GM04504 (cell line): Measurements from ENCODE around the gene FIBCD1.

Source experiments
- DNase-seq: peaks from one replicate; pipeline ENCODE4 v3.0.0-alpha.2; 2012; ENCODE audit warnings: low read depth

Gene FIBCD1

DNA sequence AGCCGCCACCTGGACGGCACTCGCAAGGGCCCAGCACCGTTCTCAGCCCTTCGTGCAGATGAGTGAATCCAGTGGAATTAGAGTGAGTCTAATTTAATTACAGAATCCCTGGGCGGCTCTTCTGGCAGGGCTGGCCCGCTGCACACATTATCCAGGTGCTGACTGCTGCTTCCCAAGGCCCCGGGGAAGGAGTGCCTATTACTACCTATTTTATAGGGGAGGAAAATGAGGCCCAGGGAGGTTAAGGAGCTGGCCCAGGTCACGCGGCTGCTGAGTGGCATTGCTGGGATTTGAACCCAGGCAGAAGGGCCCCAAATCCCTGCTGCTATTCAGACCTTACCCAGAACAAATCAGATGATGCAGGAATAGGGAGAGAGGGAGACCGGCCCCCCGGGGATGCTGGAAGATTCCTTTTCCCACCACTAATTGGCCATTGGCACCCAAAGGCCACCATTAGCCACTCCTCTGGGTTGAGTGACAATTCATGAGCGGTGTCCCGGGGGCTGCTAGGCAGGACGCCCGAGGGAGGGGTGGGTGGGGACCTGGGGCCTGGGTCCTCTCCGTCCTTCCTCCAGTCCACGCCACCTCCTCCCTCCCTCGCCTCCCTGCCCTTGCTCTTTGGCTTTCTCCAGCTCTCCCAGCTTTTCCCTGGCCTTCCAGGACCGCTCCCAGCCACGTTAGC lies 32.2 kb downstream of the FIBCD1 start:
- DNase-seq = no peak

DNA sequence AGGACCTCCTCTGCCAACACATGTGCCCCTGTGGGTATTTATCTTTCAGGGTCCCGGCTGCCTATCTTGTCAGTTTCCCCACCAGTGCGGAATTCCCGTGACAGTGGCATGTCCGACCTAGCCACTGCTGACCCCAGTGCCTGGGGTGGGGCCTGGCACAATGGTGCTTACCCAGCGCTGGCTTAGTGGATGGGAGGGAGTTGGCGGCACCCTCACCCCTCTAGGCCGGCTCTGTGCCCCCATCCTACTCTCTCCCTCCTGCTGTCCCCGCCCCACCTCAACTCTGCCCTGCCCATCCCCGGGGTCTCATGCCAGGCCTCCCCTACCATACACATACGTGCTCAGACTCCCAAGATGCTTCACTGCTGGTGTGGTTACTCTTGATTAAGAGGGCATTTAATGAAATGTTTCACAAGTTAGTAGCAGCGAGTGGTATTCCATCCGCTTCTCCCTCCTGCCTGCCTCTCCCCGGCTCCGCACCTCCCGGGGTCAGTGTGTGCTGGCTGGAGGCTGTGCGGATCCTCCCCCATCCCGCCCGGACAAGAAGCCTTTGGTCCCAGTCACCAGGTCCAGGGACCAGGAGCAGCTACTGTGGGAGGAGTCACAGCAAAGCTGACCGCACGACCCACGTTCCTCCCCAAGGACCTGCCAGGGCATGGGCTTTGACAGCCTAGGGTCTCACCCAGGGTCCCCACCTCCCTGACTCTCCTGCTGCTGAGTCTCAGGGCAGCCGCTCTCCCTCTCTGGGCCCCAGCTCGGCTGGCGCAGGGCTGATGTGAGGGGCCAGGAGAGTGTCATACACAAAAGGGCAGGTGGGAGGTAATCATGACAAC lies 32.9 kb downstream of the FIBCD1 start:
- DNase-seq = no peak

DNA sequence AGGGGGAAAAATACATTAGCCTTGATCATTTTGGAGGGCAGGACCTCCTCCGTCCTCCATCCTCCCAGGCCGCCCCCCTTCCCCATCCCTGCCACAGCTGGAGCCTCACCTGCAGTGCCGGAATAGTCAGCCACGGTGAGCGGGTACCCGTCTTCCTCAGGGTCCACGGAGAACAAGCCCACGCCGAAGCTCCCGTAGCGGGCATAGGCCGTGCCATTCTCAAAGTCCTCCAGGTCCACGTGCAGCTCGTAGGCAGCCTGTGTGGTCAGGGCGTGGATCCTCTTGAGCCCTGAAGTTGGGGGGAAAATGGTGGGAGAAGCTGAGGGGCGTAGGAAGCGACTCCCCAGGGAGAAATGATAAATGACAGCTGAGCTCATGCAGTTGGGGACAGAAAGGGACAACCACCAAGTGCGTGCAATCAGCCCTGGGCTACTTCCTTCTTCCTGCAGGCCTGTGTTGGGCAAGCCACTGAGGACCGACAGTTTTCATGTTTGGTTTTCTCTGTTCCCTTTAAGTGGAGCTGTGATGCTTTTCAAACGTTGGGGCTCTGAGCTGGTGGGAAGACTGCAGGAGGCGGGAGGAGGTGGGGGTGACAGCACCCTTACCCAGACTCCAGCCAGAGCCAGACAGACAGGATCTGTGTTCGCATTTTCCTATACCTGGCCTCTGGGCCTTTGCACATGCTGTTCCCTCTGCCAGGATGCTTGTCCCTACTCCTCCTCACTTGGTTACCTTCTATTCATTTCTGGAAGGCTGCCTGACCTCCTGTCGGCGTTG lies 33.7 kb downstream of the FIBCD1 start:
- DNase-seq = no peak

DNA sequence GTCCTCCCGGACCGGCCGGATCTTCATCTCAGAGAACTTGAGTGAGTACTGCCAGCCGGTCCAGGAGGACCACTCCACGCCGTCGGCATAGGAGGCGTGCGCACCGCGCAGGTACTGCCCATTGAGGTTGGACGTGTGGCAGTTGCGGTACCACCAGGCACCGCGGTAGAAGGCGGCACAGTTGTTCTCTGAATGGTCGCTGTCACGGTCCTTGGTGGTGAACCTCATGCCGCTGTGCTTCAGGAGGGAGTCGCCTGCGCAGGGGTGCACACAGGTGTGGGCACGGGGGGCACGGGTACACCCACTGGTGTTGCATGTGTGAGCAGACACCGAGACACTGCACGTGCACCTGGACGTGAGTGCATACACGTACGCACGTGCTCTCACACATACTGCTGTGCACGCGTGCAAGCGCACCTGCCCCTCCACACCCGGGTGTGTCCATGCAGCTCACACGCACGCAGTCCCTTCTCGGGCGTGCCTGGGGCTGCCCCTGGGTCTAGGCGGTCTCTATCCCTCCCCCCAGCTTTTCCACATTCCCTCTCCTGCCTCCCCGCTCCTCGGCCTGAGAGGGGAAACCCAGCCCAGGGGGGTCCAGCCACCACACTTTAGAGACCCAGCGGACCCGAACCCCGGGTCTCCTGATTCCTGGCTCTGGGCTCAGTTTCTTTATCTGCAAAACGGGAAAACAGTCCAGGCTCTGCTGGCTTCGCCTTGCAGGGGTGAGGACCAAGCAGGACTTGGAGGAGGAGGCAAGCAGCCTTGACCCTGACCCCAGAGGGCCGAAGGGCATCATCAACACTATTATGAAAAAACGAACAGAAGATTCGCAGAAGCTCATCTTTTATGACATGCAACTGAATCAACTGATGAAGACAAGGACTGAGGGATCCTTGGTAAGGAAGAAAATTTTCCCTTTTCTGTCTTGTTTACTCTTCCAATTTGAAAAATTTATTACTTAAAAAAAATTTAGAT lies 34.7 kb downstream of the FIBCD1 start:
- no peak for DNase-seq

DNA sequence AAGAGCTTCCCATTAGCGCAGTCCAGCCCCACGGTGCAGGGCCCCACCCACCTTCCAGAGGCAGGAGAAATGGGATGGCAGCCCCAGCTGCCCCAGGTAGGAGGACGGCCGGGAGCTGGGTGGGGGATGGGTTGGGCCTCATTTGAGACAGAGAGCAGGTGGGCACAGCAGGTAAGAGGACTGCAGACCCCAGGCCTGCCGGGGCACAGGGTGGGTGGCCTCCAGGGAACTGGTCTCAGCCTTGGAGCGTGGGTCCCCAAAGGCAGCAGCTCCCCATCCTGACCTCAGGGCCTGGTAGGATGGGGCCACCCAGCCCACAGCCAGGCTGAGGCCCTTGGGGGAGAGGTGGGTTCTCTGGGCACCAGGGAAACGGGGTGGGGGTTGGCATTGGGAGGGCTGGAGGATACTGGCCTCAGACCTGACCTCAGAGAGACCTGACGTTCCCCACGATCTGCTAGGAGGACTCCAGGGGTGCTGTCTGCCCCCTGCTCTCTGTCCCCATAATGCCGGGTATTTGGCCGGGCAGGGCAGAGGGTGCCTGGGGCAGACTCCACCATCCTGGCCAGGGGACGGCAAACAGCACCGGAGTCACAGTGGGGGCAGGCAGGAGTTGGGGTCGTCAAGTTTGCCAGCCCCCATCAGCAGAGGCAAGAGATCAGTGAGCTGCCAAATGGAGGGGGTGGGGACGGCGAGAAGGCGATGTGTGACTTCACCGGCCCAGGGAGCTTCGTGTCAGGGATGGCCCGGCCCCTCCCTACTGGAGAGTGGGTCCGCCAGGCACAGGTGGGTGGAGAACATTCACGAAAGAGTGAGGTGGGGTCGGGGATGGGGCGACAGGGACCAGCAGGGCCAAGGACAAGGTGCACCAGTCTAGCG lies 35.6 kb downstream of the FIBCD1 start:
- no peak for DNase-seq

DNA sequence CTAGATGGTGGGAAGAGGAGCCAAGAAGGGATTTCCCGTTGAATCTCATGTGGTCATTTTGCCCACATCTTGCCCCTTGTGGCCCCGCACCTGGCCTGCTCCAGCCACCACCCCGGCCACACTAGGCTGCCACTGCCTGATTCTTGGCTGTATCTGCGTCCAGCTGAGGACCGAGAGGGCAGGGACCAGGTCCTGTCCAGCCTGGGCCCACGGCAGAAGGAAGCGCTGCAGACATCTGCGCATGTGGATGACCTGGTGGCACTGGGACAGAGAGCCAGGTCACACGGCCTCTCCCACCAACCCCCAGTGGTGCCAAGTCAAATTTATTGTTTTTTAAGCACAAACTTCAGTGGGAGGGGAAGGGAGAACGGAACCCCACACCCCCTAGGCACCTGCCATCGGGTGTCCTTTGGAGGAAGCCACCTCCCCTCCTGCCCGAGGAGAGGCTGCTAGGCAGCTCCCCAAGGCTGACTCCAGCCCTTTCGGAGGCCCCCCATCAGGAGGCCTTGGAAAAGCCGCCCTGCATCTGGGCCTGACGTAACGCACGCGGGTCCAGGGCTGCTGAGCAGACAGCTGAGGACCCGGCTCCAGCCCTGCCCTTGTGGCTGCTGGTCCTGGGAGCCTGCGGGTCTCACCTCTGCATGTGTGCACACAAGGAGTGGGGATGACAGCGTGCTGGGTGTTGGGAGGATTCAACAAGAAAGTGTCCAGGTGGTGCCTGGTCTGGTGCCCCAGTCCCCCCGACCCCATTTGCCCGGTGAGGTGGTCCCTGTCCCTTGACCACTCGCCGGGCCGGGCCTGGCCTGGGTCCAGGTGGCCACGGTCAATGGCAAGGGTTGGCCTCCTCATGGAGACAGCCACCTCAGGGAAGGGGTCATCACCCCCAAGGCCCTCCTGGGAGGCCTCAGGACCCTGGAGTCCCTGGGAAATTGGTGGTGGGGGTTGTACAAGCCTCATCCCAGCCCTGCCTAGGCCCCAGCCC lies 36.6 kb downstream of the FIBCD1 start:
- no peak for DNase-seq

DNA sequence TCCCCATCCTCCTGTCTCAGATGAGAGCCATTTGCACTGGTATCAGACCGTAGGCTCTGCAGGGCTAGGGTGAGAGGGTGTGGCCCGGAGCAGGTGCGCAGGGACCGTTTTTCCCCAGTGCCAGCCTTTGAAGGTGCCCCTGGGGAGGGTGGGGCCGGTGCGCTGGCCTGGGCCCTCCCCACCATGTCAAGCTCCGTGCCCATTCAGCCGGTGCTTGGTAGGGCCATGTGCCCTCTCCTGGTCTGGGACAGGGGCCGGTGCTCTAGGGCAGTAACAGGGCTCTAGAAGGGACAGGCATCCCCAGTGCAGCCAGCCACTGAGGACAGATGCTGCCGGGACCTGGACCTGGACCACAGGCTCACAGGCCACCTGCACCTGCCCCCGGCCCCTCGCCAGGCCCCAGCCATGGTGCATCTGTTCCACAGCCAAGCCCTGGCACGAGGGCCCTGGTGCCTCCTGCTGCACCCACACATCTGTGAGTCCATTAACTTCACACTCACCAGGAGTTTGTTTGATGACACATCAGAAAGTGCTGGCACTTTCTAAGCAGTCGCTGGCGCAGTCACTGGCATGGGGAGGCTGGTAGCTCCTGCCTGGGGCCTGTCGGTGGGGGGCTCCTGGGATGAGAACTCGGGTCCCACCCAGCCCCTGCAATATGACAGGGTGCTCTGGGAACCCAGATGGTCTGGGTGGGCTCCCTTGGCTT lies 37.4 kb downstream of the FIBCD1 start:
- no peak for DNase-seq

DNA sequence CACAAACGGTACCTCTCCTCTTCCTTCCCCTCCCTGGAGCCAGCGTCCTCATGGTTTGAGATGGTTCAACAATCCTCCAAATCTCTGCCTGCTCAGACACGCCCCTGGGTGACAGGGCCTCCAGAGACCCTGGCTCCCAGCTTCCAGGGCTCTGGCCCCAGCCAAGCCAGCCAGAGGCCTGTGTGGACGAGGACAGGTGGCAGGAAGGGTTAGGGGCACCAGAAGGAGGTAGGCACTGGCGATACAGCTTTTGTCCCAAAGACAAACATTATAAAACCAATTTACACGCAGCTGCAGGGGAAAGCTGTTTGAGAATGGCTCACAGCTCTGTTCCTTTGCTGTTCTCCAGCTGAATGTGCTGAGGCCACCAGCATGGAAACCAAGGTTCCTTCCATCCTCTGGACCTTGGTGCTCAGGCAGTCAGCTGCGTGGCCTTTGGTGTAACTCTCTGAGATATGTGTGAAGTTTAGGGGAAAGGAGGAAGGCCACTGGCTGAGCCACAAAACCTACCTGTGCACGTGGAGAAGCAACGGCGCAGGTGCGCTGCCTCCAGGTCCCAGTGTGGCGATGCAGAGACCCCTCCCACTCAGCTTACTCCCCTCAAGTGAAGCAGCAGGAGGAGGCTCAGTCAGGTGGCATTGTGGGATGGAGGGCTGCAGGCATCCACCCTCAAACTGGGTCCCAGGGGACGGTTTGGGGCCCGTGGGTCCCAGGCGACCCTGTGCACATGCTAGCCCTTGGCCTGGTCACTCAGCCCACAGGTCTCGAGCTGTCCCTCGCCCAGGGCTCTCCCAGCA lies 38.1 kb downstream of the FIBCD1 start:
- no peak for DNase-seq

DNA sequence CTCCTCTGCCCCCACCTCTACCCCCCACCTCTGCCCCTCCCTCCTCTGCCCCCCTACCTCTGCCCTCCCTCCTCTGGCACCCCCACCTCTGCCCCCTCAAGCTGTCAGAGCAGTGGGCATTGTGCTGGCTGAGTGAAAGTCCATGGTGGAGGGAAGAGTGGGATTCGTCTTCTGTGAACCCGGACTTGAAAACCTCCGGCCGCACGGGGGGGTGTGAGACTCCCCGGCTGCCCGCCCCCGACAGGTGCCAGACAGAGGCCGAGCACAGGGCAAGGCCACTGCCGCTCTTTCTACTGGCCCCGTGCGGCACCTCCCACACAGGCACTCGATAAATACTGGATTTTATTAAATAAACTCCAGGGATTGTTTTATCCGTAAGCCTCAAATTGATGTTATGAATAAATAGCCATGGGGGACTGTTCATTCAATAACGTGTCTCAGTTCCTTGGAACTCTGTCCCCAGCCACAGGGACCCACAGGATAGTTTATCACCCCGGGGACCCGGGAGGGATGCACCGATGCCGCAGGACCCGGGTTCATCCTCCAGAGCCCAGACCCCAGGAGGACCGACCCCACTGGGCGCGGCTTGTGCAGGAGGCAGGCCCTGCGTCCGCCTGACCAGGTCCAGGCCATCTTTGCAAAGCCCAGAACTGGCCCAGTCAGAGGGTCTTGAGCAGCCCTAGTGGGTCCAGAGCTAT lies 39.8 kb downstream of the FIBCD1 start:
- no peak for DNase-seq

DNA sequence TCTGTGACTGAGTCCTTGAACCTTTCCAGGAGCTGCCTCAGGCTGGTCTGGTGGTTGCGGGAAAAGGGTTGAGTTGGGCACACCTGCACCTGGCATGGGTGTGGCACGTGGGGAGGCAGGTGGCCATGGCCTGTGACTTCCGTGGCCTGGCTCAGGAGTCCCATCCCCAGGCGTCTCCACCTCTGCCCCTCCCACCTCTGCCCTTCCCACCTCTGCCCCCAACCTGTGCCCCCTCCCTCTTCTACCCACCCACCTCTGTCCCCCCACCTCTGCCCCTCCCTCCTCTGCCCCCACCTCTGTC lies 40.5 kb downstream of the FIBCD1 start:
- no peak for DNase-seq

DNA sequence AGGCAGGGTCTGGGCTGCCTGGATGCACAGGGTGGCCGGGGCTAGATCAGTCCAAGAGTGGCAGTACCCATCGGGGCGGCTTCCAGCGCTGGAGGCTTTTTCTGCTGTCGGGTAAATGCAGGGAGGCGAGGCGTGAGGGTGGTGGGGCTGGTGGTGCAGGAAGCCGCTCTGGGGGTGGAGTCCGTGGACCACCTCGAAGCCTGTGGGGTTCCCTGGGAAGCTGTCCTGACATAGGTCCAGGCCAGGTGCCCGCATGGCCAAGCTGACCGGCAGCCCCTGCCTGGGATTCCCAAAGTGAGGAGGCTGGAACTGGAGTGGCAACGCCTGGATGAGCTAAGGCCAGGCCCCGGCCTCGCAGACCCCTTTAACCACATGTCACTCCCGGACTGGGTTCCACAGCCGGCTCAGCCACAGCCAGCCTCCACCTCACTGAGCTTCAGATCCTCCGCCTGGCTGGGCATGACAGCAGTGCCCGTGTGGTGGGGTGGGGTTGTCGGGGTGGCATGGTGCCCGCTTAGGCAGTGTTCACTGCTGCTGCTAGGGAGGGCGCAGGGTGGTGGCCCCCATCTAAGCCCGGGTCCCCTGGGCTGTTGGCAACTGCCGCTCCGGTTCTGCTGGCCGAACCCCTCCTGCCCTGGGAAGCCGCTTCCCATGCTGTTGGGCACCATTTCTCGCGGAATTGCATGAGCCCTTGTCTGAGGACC lies 41.0 kb downstream of the FIBCD1 start:
- no peak for DNase-seq

DNA sequence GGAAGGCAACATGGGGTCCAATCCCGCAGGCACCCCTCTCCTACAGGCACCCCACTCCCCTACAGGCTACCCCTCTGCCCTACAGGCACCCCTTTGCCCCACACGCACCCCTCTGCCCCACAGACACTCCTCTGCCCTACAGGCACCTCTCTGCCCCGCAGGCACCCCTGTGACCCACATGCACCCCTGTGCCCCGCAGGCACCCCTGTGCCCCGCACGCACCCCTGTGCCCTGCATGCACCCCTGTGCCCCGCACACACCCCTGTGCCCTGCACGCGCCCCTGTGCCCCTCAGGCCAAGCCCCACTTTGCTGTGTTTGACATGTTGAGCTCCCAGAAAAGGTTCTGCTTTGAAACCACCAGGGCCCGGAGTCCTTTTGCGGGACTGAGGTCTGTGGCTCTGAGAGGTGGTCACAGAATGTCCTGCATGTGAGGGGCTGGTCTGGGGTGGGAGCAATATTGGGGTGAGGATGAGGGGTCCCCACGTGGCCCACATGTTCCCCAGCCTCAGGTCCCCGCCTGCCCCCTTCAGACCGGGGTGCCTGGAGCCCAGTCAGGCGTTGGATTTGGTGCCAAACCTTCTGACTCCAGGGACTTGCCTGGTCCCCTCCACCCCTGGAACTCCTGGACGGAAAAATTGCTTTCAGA lies 41.8 kb downstream of the FIBCD1 start:
- DNase-seq = no peak

DNA sequence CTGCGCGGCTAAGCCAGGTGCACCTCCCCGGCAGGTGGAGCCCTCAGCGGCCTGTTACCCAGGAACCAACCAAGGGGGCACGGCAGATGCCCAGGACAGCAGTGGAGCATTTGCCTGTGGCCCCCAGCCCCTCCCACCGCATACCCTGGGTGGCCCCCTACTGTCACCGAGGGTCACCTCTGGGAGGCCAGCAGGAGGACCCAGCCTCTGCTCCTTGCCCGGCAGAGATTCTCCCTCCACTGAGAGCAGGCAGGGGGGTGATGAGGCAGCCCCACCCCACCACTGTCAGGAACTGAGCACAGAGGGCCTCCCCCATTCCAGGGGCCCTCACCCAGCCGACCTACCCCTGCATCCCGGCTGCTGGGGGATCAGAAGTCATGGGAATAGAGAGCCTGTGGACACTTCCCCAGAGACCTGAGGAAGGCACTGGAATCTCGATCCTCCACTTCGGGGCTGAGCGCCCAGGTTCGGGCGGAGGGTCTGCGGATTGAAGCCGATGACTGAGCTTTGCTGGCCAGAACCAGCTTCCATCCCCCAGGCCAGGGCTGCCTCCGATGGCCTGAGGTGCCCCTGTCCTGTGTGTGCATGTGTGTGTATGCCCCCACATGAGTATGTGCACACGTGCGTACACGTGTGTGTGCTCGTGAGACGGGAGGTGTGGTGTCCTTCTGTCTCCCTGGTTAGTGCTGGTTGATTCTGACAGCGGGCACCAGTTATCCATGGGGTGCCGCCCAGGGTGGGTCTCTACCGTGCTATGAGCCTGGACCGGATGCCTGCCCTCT lies 42.6 kb downstream of the FIBCD1 start, which contains the start of gene QRFP:
QRFP (minus strand) TSS at position 580 of the 782 bp plus-strand sequence. CDS start 2,974 bp downstream, outside the sequence.
- DNase-seq = no peak

DNA sequence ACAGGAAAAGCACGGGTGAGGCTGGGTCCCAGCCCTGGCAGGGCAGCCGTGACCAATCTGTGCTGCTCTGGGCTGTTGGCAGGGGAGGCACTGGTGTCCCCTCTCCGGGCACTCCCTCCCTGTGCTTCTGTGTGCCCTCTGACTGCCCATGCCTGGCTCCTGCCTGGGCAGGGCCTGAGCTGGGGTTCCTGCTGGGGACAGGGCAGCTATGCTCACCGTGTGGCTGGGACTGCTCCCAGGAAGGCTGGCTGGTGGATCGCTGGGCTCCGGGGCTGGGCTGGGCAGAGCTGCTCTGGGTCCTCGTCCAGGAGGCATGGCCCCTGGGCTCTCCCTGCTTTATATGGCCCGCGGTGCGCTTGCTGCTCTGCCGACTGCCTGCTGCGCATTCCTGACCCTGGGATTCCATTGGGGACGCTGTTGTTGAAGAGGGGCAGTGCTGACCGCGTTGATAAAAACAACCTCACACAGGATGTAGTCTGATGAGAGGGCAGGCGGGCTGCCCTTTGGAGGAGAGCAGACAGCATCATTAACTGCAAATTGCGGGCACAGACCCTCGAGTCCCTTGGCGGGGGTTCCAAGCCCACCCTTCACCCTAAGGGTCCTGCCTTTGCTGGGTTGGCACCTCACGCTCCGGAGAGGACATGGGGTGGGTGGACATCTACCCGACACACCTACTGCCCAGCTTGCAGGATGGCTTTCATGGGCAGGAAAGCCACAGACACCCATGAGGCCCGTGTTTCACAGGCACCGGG lies 43.4 kb downstream of the FIBCD1 start:
- no peak for DNase-seq

DNA sequence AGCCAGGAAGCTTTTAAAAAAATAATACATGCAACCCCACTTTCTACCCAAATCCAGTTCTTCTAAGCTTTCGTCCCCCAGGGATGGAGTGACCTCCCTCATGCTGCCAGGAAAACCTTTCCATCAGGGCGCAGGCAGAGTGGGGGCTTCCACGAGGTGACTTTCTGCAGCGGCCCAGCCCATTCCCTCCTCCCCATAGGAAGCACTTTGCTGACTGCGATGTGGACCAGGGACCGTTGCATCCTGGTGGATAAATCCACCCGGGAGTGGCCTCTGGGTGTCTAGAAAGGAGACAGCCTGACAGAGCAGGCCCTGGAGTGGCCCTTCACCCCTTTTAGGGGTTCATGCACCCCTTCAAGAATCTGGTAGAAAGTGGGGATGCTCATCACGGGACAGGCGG lies 44.0 kb downstream of the FIBCD1 start:
- DNase-seq = no peak
